Myometrial cell (primary cell): ENCODE data around the gene ST8SIA1. TPM values are rescaled to one million over a fixed set of nuclear protein-coding genes. Genes with fewer than 3 reads are reported as not detected.

Experiments
- total RNA-seq: library from RNA; depleted of rRNA; stranded (reverse); fragments of >200 nt; gene quantifications from 2 replicates; pipeline ENCODE4 v1.2.3, GENCODE V29; 2015

Gene ST8SIA1, protein sequence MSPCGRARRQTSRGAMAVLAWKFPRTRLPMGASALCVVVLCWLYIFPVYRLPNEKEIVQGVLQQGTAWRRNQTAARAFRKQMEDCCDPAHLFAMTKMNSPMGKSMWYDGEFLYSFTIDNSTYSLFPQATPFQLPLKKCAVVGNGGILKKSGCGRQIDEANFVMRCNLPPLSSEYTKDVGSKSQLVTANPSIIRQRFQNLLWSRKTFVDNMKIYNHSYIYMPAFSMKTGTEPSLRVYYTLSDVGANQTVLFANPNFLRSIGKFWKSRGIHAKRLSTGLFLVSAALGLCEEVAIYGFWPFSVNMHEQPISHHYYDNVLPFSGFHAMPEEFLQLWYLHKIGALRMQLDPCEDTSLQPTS
- not detected in 2 replicates for total RNA-seq

DNA sequence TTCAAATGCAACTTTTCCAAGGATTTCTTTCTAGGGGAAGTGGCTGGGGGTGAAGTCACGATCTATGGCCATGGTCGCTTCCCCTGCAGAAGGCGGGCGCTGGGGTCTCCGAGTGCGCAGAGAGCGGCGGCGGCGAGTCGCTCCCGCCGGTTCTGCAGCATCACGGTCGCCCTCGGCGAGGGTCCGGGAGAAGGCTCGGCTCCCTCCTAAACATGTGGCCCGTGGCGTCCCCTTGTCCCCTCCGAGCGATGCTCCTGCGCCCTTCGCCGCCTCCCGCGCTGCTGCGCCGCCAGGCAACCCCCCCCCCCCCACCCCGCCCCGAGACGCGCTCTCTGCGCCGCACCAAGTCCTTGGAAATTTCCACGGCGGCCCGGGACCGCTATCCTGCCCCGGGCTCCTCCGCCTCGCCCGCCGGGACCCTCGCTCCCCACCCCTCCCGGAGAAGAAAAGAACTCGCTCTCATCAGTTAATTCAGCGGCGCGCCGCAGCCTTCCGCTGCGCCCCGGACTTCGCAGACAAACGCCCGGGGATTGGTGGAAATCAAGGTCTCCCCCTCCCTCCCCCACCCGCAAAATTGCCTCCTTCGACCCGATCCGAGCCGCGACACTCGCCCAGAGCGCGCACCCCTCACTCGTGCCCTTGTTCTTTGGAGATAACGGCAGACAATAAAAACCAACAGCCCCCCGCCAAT lies at the start of gene ST8SIA1:
Gene ST8SIA1 (minus strand): TSS at position 298 of the 691 bp plus-strand sequence. CDS start 475 bp downstream, outside the sequence.

Other genes starting within 250 kb of the ST8SIA1 start
- 16.4 and 18.3 TPM in 2 replicates for gene C2CD5, start 209.8 kb upstream of the ST8SIA1 start, total RNA-seq